Parathyroid adenoma (tissue), 2 donors: Measurements from ENCODE around the gene PRDM15.

Experiments
- H2AFZ ChIP-seq: fragments of 300-600 bp; sonication (generic); one replicate; pipeline ENCODE4 v1.7.0; 2017; ENCODE audit warnings: antibody characterized with exemption, mild to moderate bottlenecking
- H3K27ac ChIP-seq: fragments of 300-600 bp; sonication (generic); one replicate; pipeline ENCODE4 v1.7.0; 2017
- H3K27me3 ChIP-seq: fragments of 300-600 bp; sonication (generic); one replicate; pipeline ENCODE4 v1.7.0; 2017; ENCODE audit warnings: low read length; ENCODE audit not compliant: control insufficient read depth, insufficient read depth
- H3K36me3 ChIP-seq: fragments of 300-600 bp; sonication (generic); one replicate; pipeline ENCODE4 v1.7.0; 2017; ENCODE audit warnings: low read length; ENCODE audit not compliant: control insufficient read depth, insufficient read depth
- H3K4me1 ChIP-seq: fragments of 300-600 bp; sonication (generic); one replicate; pipeline ENCODE4 v1.7.0; 2017; ENCODE audit warnings: control low read depth
- H3K4me2 ChIP-seq: fragments of 300-600 bp; sonication (generic); one replicate; pipeline ENCODE4 v1.7.0; 2017; ENCODE audit warnings: low read length
- H3K4me3 ChIP-seq: fragments of 300-600 bp; sonication (generic); one replicate; pipeline ENCODE4 v1.7.0; 2017; ENCODE audit warnings: low read depth, low read length
- H3K79me2 ChIP-seq: fragments of 300-600 bp; sonication (generic); one replicate; pipeline ENCODE4 v1.7.0; 2017; ENCODE audit warnings: control low read depth
- H3K9ac ChIP-seq: fragments of 300-600 bp; sonication (generic); one replicate; pipeline ENCODE4 v1.7.0; 2017; ENCODE audit warnings: mild to moderate bottlenecking
- H3K9me3 ChIP-seq: fragments of 300-600 bp; sonication (generic); one replicate; pipeline ENCODE4 v1.7.0; 2017; ENCODE audit warnings: low read length; ENCODE audit not compliant: control insufficient read depth
- CTCF ChIP-seq: fragments of 300-600 bp; sonication (generic); IDR thresholded peaks from one replicate; pipeline ENCODE4 v1.7.0; 2017; ENCODE audit warnings: antibody characterized with exemption, mild to moderate bottlenecking
- donor health status: primary hyperparathyroidism.

The PRDM15 gene

GRCh38 chr21:41892726-41893125 lies 13.6 kb upstream of the PRDM15 start:
- H3K36me3 ChIP-seq: no peaks in the 10 kb centered on the region
- no peak overlapping the region for H2AFZ ChIP-seq
- H3K4me2 ChIP-seq: no peak overlapping the region
- TF ChIP-seq CTCF: no peak
- H3K4me1 ChIP-seq: peaks cover 7% of the 10 kb centered on the region
- H3K27me3 ChIP-seq: no peaks in the 10 kb centered on the region
- no peak overlapping the region for H3K27ac ChIP-seq
- no peaks in the 10 kb centered on the region for H3K79me2 ChIP-seq
- no peaks in the 10 kb centered on the region for H3K9me3 ChIP-seq
- no peak overlapping the region for H3K4me3 ChIP-seq
- no peak overlapping the region for H3K9ac ChIP-seq

DNA sequence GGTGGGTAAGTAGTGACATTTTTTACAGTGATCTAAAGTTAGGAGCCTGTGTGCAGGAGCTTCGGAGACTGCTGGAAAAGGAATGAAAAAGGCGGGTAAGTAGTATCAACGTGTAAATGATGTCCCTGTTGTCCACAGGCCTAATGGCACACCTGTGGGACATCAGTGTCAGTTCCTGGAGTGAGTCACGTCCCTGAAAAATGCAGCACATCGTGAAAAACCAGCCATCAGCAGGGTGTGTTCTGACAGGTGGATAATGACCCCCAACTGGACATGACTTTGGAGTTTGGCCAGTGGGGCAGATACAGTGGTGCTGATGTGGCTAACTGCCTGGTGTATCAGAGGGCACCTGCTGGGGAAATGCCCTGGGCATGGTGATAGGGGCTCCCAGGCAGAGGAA lies 12.0 kb upstream of the PRDM15 start:
- Histone ChIP-seq H3K4me1 (peaks cover 7% of the 10 kb centered on the region), H3K36me3 (no peaks in the 10 kb centered on the region), H3K27ac (no peak overlapping the region), H3K27me3 (no peaks in the 10 kb centered on the region), H2AFZ (no peak overlapping the region), H3K9ac (no peak overlapping the region), H3K4me2 (no peak overlapping the region), H3K9me3 (no peaks in the 10 kb centered on the region), H3K79me2 (no peaks in the 10 kb centered on the region), H3K4me3 (no peak overlapping the region)
- no peak for TF ChIP-seq CTCF

- peaks cover 7% of the 10 kb centered on the region for H3K4me1 ChIP-seq
- no peak overlapping the region for H2AFZ ChIP-seq
- H3K27ac ChIP-seq: no peak overlapping the region
- H3K4me2 ChIP-seq: no peak overlapping the region
- no peaks in the 10 kb centered on the region for H3K36me3 ChIP-seq
- H3K9ac ChIP-seq: no peak overlapping the region
- no peaks in the 10 kb centered on the region for H3K79me2 ChIP-seq
- no peaks in the 10 kb centered on the region for H3K9me3 ChIP-seq
- no peak for TF ChIP-seq CTCF
- H3K27me3 ChIP-seq: no peaks in the 10 kb centered on the region
- no peak overlapping the region for H3K4me3 ChIP-seq
Measured at GRCh38 chr21:41890355-41890754, 11.2 kb upstream of the PRDM15 start.

GRCh38 chr21:41888749-41889376 lies 9.7 kb upstream of the PRDM15 start:
- H3K4me1 ChIP-seq: no peaks in the 10 kb centered on the region
- H3K9me3 ChIP-seq: no peaks in the 10 kb centered on the region
- TF ChIP-seq CTCF: no peak
- H3K27me3 ChIP-seq: no peaks in the 10 kb centered on the region
- H3K9ac ChIP-seq: no peak overlapping the region
- H3K4me2 ChIP-seq: no peak overlapping the region
- H3K36me3 ChIP-seq: no peaks in the 10 kb centered on the region
- H3K4me3 ChIP-seq: no peak overlapping the region
- no peak overlapping the region for H2AFZ ChIP-seq
- no peak overlapping the region for H3K27ac ChIP-seq
- no peaks in the 10 kb centered on the region for H3K79me2 ChIP-seq

GRCh38 chr21:41887667-41888066 lies 8.5 kb upstream of the PRDM15 start:
- Histone ChIP-seq H3K27ac (no peak overlapping the region), H3K9me3 (no peaks in the 10 kb centered on the region), H3K79me2 (no peaks in the 10 kb centered on the region), H2AFZ (no peak overlapping the region), H3K4me1 (no peaks in the 10 kb centered on the region), H3K4me3 (no peak overlapping the region), H3K27me3 (no peaks in the 10 kb centered on the region), H3K4me2 (no peak overlapping the region), H3K9ac (no peak overlapping the region), H3K36me3 (no peaks in the 10 kb centered on the region)
- TF ChIP-seq CTCF: no peak
